OCI-LY3 (cell line): ENCODE data around the gene ACBD5.

ENCODE experiments used
- H2AFZ ChIP-seq: fragments of 200-600, 300-600 bp; shearing (Covaris generic); 2 replicates; pipeline ENCODE4 v1.6.0; 2014; ENCODE audit warnings: antibody characterized with exemption, low read depth, low read length
- H3K27ac ChIP-seq: fragments of 200-600, 300-600 bp; sonication (generic); 2 replicates; pipeline ENCODE4 v1.5.1; 2014; ENCODE audit warnings: mild to moderate bottlenecking, low read length, moderate library complexity, mixed read lengths
- H3K27me3 ChIP-seq: fragments of 200-600, 300-600 bp; sonication (generic); 2 replicates; pipeline ENCODE4 v1.6.1; 2014; ENCODE audit warnings: low read depth, low read length, mixed read lengths
- H3K36me3 ChIP-seq: fragments of 200-600, 300-600 bp; sonication (generic); replicated peaks from 2 replicates; pipeline ENCODE3; 2014; ENCODE audit warnings: low read depth, low read length, mixed read lengths
- H3K4me1 ChIP-seq: fragments of 300-600, 200-600 bp; sonication (generic); 2 replicates; pipeline ENCODE4 v1.6.1; 2014; ENCODE audit warnings: low read length, mixed read lengths
- H3K4me2 ChIP-seq: fragments of 200-600, 300-600 bp; sonication (generic); 2 replicates; pipeline ENCODE4 v1.6.1; 2014; ENCODE audit warnings: low read length, mixed read lengths
- H3K4me3 ChIP-seq: fragments of 300-600, 200-600 bp; sonication (generic); 2 replicates; pipeline ENCODE4 v1.5.1; 2014; ENCODE audit warnings: antibody characterized with exemption, mild to moderate bottlenecking, low read length, moderate library complexity
- H3K79me2 ChIP-seq: fragments of 300-600, 200-600 bp; shearing (Covaris generic); 2 replicates; pipeline ENCODE4 v1.6.1; 2014; ENCODE audit warnings: mild to moderate bottlenecking, low read length, mixed read lengths
- H3K9ac ChIP-seq: fragments of 300-600, 200-600 bp; shearing (Covaris generic); 2 replicates; pipeline ENCODE4 v1.6.0; 2014; ENCODE audit warnings: mild to moderate bottlenecking, low read length, moderate library complexity
- H3K9me3 ChIP-seq: fragments of 200-600, 300-600 bp; shearing (Covaris generic); 2 replicates; pipeline ENCODE4 v1.6.1; 2014; ENCODE audit warnings: low read length, mixed read lengths; ENCODE audit not compliant: insufficient read depth
- H4K20me1 ChIP-seq: fragments of 200-600, 300-600 bp; sonication (generic); 2 replicates; pipeline ENCODE4 v1.6.1; 2016; ENCODE audit warnings: low read length, mixed read lengths; ENCODE audit not compliant: insufficient read depth
- EZH2phosphoT487 ChIP-seq: fragments of 200-600 bp; shearing (Covaris generic); IDR thresholded peaks from 2 replicates; pipeline ENCODE4 v1.6.1; 2018; ENCODE audit warnings: antibody characterized with exemption, mixed run types, low read depth
- TF ChIP-seq, protein P1 (sequence below): fragments of 200-600, 300-600 bp; sonication (generic); IDR thresholded peaks from 2 replicates; pipeline ENCODE4 v1.5.1; 2014; ENCODE audit warnings: antibody characterized with exemption, low read length, low read depth

Gene ACBD5

DNA sequence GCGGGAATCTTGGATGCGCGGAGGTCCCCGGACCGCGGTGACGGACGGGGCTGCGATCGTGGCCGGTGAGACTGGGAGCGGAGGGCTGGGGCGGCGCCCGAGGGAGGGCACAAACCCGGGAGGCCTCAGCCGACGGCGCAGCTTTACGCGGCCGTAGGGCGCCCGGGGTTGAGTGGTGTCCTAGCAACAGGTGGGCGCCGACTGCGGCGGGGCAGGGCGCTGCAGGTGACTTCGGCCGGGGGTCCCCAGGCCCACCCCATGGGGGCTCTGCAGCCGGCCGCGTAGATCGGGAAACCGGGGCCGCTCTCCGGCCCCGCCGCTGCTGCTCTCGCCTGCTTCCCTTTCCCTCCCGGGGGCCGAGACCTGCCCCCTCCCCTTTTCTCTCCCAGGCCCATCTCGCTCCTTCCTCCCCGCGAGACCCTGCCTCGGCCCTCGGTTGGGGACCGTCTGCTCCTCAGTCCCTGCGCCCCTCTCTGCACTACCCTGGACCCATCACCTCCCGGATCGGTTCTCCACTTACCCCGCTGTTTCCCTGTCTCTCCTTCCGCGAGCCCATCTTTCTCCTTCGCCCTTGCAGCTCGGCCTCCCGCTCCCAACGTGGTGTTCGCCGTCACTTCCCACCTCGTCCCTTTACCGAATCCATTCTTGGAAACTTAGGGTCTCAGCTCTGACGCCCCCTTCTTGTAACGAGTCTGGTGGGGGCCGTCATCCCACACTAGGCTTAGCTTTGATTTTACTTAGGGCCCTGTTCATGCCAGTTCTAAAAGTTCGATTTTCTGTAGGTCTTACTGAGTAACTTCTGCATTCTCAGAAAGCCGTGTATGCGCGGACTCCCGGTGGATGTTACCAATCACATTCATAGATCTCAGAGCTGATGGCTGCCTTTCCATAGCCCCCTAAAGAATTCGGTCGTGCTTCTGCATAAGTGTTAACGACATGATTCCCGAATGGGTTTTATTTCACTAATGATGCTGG lies 18.5 kb upstream of the ACBD5 start:
- Histone ChIP-seq H3K4me3 (no peak overlapping the region), H4K20me1 (no peaks in the 10 kb centered on the region), H3K4me1 (no peaks in the 10 kb centered on the region), H3K9me3 (no peaks in the 10 kb centered on the region), H3K4me2 (no peak overlapping the region), H2AFZ (no peak overlapping the region), H3K27me3 (no peaks in the 10 kb centered on the region), H3K9ac (no peak overlapping the region), H3K36me3 (no peaks in the 10 kb centered on the region), H3K79me2 (no peaks in the 10 kb centered on the region), H3K27ac (no peak overlapping the region)
- no peak for TF ChIP-seq EZH2phosphoT487
- TF ChIP-seq, protein P1, sequence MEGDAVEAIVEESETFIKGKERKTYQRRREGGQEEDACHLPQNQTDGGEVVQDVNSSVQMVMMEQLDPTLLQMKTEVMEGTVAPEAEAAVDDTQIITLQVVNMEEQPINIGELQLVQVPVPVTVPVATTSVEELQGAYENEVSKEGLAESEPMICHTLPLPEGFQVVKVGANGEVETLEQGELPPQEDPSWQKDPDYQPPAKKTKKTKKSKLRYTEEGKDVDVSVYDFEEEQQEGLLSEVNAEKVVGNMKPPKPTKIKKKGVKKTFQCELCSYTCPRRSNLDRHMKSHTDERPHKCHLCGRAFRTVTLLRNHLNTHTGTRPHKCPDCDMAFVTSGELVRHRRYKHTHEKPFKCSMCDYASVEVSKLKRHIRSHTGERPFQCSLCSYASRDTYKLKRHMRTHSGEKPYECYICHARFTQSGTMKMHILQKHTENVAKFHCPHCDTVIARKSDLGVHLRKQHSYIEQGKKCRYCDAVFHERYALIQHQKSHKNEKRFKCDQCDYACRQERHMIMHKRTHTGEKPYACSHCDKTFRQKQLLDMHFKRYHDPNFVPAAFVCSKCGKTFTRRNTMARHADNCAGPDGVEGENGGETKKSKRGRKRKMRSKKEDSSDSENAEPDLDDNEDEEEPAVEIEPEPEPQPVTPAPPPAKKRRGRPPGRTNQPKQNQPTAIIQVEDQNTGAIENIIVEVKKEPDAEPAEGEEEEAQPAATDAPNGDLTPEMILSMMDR: no peak

DNA sequence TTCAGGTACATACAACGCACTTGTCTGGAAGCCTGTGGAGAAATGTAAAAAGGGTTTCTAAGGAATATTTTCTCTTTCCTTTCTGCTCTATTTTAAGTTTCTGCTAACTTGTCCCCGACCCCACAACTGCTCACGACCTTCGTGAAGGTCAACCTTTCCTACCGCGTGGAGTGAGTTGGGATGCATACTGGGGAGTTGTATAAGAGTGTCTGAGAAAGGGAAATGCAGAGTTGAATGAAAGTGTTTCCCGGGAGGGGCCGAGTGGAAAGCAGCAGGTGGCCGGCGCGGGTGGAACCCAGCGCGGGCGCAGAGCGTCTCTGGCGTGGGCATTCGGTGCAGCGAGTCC lies 17.9 kb upstream of the ACBD5 start:
- Histone ChIP-seq H3K4me2 (no peak overlapping the region), H3K4me3 (no peak overlapping the region)

DNA sequence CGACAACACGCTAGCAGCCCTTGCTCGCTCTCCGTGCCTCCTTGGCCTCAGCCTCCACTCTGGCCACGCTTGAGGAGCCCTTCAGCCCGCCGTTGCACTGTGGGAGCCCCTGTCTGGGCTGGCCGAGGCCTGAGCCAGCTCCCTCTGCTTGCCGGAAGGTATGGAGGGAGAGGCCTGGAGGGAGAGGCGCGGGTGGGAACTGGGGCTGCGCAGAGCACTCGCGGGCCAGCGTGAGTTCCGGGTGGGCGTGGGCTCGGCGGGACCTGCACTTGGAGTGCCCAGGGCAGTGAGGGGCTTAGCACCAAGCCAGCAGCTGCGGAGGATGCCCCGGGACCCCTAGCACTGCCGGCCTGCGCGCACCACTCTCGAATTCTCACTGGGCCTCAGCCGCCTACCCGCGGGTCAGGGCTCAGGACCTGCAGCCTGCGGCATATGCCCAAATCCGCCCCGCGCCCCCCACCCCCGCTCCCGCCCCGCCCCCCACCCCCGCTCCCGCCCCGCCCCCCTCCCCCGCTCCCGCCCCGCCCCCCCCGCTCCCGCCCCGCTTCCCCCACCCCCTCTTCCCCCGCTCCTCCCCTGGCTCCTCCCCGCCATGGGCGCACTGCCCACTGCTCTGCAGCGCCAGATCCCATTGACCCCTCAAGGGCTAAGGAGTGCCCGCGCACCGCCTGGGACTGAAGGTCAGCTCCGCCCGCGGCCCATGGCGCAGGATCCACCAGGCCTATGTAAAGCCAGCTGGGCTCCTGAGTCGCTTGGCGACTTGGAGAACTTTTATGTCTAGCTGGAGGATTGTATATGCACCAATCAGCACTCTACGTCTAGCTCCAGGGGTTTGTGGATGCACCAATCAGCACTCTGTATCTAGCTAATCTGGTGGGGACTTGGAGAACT lies 15.9 kb upstream of the ACBD5 start:
- no peaks in the 10 kb centered on the region for H3K27me3 ChIP-seq
- H3K79me2 ChIP-seq: no peaks in the 10 kb centered on the region
- no peaks in the 10 kb centered on the region for H3K9me3 ChIP-seq
- no peak overlapping the region for H3K4me3 ChIP-seq
- no peaks in the 10 kb centered on the region for H3K36me3 ChIP-seq
- H3K4me1 ChIP-seq: no peaks in the 10 kb centered on the region
- H2AFZ ChIP-seq: no peak overlapping the region
- no peak overlapping the region for H3K4me2 ChIP-seq
- no peaks in the 10 kb centered on the region for H4K20me1 ChIP-seq
- no peak overlapping the region for H3K27ac ChIP-seq
- TF ChIP-seq, protein P1: no peak
- TF ChIP-seq EZH2phosphoT487: no peak
- H3K9ac ChIP-seq: no peak overlapping the region

More for the DNA sequence above, 17.9 kb upstream of the ACBD5 start:
- Histone ChIP-seq H3K9ac (no peak overlapping the region), H4K20me1 (no peaks in the 10 kb centered on the region), H3K4me1 (no peaks in the 10 kb centered on the region), H3K9me3 (no peaks in the 10 kb centered on the region), H3K27me3 (no peaks in the 10 kb centered on the region), H3K79me2 (no peaks in the 10 kb centered on the region), H3K36me3 (no peaks in the 10 kb centered on the region), H2AFZ (no peak overlapping the region), H3K27ac (no peak overlapping the region)
- TF ChIP-seq, protein P1: no peak
- TF ChIP-seq EZH2phosphoT487: no peak

DNA sequence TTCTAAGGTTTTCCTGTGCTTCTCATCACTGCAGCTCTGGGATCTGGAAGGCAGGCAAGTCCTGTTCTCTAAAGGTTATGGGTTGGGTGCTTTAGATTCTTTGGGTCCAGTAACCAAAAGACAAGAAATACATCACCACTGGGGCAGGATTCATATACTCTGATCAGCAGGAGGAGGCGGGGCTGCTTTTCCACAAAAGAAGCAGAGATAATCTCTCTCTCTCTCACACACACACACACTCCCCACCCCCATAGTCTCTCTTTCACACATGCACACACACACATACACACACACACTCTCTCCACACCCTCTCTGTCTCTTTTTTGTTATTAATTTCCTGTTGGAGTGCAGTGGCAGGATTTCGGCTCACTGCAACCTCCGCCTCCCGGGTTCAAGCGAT lies 13.0 kb upstream of the ACBD5 start:
- H3K4me2 ChIP-seq: peak overlapping the region; percentile 10; the same call in 1 of the 2 replicates
- no peaks in the 10 kb centered on the region for H3K27me3 ChIP-seq
- H3K79me2 ChIP-seq: no peaks in the 10 kb centered on the region
- H3K9ac ChIP-seq: no peak overlapping the region
- no peak overlapping the region for H3K27ac ChIP-seq
- TF ChIP-seq, protein P1: no peak
- no peak for TF ChIP-seq EZH2phosphoT487
- H3K4me1 ChIP-seq: no peaks in the 10 kb centered on the region
- no peaks in the 10 kb centered on the region for H4K20me1 ChIP-seq
- no peak overlapping the region for H2AFZ ChIP-seq
- H3K4me3 ChIP-seq: peak overlapping the region; percentile 78; the same call in 1 of the 2 replicates
- no peaks in the 10 kb centered on the region for H3K9me3 ChIP-seq
- H3K36me3 ChIP-seq: no peaks in the 10 kb centered on the region
